ENCODE data around the gene FMNL2.

FMNL2 gene

DNA sequence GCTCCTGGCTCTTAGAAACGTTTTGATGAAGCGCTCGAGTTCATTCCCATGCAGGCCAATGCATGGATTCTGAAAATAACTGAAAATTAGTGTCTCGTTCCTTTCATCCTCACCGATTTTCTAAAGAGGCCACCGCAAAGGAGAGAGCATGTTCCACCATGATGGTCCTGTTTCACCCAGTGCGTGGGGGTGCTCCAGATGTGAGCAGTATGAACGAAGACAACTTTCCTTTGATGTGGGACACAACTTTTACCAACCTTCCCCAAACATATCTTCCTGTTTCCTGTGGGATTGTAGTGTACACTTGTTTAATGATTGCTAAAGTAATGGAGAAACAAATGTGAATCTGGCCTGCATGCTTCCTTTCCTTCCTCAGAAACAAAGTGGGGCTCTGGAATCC lies 267.8 kb downstream of the FMNL2 start:
- in situ Hi-C loops (cut with HindIII; ENCODE audit: low sequenced_read_pairs) = no loop called here
- no peak for TF ChIP-seq CTCF (IDR thresholded peaks at IDR 0.05; ENCODE audit: low read depth, low read length)
- no peak for DNase-seq (ENCODE audit: low read depth, low spot score)
- no peak overlapping the region for H3K4me3 ChIP-seq (ENCODE audit: low read depth, low read length)

- in situ Hi-C loops (cut with HindIII; ENCODE audit: low sequenced_read_pairs) = no loop called here
- H3K4me3 ChIP-seq (ENCODE audit: low read depth, low read length) = no peak overlapping the region
- no peak for DNase-seq (ENCODE audit: low read depth, low spot score)
- no peak for TF ChIP-seq CTCF (IDR thresholded peaks at IDR 0.05; ENCODE audit: low read depth, low read length)
Observed at GRCh38 chr2:152603166-152603565, 268.2 kb downstream of the FMNL2 start.

- in situ Hi-C loops (cut with HindIII; ENCODE audit: low sequenced_read_pairs) = no loop called here
- no peak for TF ChIP-seq CTCF (IDR thresholded peaks at IDR 0.05; ENCODE audit: low read depth, low read length)
Observed at GRCh38 chr2:152606081-152606480, 271.1 kb downstream of the FMNL2 start.

GRCh38 chr2:152606941-152607340 lies 272.0 kb downstream of the FMNL2 start:
- no peak overlapping the region for H3K4me3 ChIP-seq (ENCODE audit: low read depth, low read length)
- no peak for TF ChIP-seq CTCF (IDR thresholded peaks at IDR 0.05; ENCODE audit: low read depth, low read length)
- in situ Hi-C loops (cut with HindIII; ENCODE audit: low sequenced_read_pairs) = no loop called here
- DNase-seq (ENCODE audit: low read depth, low spot score) = no peak

More at GRCh38 chr2:152606081-152606480, 271.1 kb downstream of the FMNL2 start:
- DNase-seq (ENCODE audit: low read depth, low spot score) = no peak
- H3K4me3 ChIP-seq (ENCODE audit: low read depth, low read length) = no peak overlapping the region

DNA sequence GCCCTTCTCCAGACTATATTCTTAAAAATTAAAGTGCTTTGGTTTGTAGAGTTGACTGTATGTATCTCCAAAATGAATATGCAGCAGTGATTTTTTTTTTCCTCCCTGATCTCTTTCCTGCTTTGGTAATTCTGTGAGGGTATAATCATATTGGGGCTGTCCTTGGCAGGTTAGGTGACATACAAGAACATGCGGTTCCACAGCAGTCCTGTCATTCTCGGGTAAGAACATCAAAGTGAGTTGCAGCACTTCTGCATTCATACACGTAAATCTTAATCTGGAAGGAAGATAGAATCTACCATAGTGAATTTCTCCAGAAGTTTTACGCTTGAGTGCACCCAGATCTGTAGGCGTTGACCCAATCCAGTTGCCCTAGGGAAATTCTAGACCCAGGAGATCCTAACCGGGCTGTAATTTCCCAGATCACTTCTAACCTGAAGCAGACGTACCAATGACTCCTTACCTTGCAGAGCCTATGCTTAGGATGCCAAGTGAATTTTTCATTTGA lies 272.9 kb downstream of the FMNL2 start:
- H3K4me3 ChIP-seq (ENCODE audit: low read depth, low read length) = no peak overlapping the region

DNA sequence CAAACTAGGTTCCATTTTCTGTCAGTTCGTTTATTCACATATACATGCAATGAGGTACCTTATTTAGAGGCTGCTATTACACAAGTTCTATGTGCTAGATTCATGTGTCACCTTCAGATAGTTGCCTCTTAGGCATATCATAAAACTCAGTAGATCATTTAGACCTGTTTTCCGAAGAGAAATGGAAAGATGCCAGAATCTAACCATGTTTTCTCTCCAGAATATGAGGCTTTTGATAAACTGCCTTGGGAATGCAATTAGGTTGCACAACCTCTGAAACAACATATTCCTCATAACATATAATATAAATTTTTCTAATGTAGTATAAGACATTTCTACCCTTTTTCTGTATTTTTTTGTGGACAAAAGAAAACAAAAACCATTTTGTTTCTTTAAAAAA lies 274.2 kb downstream of the FMNL2 start:
- DNase-seq (ENCODE audit: low read depth, low spot score) = no peak
- no peak overlapping the region for H3K4me3 ChIP-seq (ENCODE audit: low read depth, low read length)
- in situ Hi-C loops (cut with HindIII; ENCODE audit: low sequenced_read_pairs) = no loop called here
- no peak for TF ChIP-seq CTCF (IDR thresholded peaks at IDR 0.05; ENCODE audit: low read depth, low read length)

More for the DNA sequence above, 272.9 kb downstream of the FMNL2 start:
- in situ Hi-C loops (cut with HindIII; ENCODE audit: low sequenced_read_pairs) = no loop called here
- TF ChIP-seq CTCF (IDR thresholded peaks at IDR 0.05; ENCODE audit: low read depth, low read length) = no peak
- no peak for DNase-seq (ENCODE audit: low read depth, low spot score)

- in situ Hi-C loops (cut with HindIII; ENCODE audit: low sequenced_read_pairs) = no loop called here
- no peak for DNase-seq (ENCODE audit: low read depth, low spot score)
Observed at GRCh38 chr2:152609699-152610098, 274.7 kb downstream of the FMNL2 start.

More at GRCh38 chr2:152609699-152610098, 274.7 kb downstream of the FMNL2 start:
- TF ChIP-seq CTCF (IDR thresholded peaks at IDR 0.05; ENCODE audit: low read depth, low read length) = no peak
- H3K4me3 ChIP-seq (ENCODE audit: low read depth, low read length) = no peak overlapping the region

Data from astrocyte of the spinal cord (primary cell).